IMR-90 (cell line): ENCODE measurements around the gene TAL2.

Source experiments
- CEBPB ChIP-seq: IDR thresholded peaks from 2 replicates; pipeline ENCODE4 v1.6.1; 2012; ENCODE audit warnings: low read depth, low read length, improper control_type of control experiment
- FOS ChIP-seq: fragments of 150-350 bp; IDR thresholded peaks from 2 replicates; pipeline ENCODE4 v1.6.1; 2016; ENCODE audit warnings: low read depth, low read length
- NFE2L2 ChIP-seq: fragments of 150-350 bp; IDR thresholded peaks from 2 replicates; pipeline ENCODE4 v1.6.1; 2016; ENCODE audit warnings: low read depth, mild to moderate bottlenecking, low read length
- POLR2A ChIP-seq: IDR thresholded peaks from 2 replicates; pipeline ENCODE4 v1.6.1; 2012; ENCODE audit warnings: mild to moderate bottlenecking, low read depth, low read length
- RAD21 ChIP-seq: IDR thresholded peaks from 2 replicates; pipeline ENCODE4 v1.6.1; 2012; ENCODE audit warnings: low read length, improper control_type of control experiment
- RFX5 ChIP-seq: IDR thresholded peaks from 2 replicates; pipeline ENCODE4 v1.8.0; 2012; ENCODE audit warnings: low read depth, mild to moderate bottlenecking, low read length, moderate library complexity
- TF ChIP-seq, protein P1 (sequence below): conservative IDR thresholded peaks from 2 replicates; pipeline ENCODE4 v1.5.1; 2012; ENCODE audit warnings: mild to moderate bottlenecking, low read depth, low read length, improper control_type of control experiment
- TF ChIP-seq, protein P2 (sequence below): fragments of 150-350 bp; IDR thresholded peaks from 2 replicates; pipeline ENCODE4 v1.6.1; 2016; ENCODE audit warnings: low read depth, mild to moderate bottlenecking, low read length, moderate library complexity, borderline replicate concordance
- TF ChIP-seq, protein P3 (sequence below): fragments of 150-350 bp; IDR thresholded peaks from 2 replicates; pipeline ENCODE4 v1.6.1; 2017; ENCODE audit warnings: mild to moderate bottlenecking, antibody characterized with exemption, low read length, low read depth

DNA sequence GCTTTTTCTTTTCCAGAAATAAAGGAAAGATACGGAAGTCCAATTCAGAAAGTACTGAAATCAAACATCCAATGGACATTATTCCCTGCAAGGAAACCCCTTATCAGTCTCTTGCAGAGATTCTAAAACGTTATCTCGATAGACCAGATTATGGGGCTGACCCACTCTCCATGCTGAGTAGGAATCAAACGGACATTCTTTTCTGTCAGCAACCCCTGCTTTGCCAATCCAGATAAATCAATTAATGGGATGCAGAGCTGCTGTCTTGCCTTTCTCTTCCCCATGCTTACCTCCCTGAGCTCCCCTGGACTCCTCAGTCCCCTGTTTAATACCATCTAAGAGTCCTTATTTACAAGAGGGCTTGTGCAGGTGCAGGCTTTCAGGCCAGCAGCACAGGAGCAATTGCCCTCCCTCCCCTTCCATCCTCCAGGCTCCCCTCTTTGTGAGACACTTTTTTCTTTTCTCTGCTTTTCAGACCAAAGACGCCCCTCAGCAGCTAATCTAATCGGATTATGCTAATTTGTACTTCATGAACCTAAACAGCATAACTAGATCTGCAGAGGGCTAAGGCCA lies 14.2 kb downstream of the TAL2 start:
- TF ChIP-seq, protein P1, sequence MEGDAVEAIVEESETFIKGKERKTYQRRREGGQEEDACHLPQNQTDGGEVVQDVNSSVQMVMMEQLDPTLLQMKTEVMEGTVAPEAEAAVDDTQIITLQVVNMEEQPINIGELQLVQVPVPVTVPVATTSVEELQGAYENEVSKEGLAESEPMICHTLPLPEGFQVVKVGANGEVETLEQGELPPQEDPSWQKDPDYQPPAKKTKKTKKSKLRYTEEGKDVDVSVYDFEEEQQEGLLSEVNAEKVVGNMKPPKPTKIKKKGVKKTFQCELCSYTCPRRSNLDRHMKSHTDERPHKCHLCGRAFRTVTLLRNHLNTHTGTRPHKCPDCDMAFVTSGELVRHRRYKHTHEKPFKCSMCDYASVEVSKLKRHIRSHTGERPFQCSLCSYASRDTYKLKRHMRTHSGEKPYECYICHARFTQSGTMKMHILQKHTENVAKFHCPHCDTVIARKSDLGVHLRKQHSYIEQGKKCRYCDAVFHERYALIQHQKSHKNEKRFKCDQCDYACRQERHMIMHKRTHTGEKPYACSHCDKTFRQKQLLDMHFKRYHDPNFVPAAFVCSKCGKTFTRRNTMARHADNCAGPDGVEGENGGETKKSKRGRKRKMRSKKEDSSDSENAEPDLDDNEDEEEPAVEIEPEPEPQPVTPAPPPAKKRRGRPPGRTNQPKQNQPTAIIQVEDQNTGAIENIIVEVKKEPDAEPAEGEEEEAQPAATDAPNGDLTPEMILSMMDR, result no peak
- no peak for TF ChIP-seq RFX5
- no peak for TF ChIP-seq POLR2A
- TF ChIP-seq, protein P2, sequence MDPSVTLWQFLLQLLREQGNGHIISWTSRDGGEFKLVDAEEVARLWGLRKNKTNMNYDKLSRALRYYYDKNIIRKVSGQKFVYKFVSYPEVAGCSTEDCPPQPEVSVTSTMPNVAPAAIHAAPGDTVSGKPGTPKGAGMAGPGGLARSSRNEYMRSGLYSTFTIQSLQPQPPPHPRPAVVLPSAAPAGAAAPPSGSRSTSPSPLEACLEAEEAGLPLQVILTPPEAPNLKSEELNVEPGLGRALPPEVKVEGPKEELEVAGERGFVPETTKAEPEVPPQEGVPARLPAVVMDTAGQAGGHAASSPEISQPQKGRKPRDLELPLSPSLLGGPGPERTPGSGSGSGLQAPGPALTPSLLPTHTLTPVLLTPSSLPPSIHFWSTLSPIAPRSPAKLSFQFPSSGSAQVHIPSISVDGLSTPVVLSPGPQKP, result no peak
- TF ChIP-seq NFE2L2, result no peak
- no peak for TF ChIP-seq CEBPB
- TF ChIP-seq, protein P3, sequence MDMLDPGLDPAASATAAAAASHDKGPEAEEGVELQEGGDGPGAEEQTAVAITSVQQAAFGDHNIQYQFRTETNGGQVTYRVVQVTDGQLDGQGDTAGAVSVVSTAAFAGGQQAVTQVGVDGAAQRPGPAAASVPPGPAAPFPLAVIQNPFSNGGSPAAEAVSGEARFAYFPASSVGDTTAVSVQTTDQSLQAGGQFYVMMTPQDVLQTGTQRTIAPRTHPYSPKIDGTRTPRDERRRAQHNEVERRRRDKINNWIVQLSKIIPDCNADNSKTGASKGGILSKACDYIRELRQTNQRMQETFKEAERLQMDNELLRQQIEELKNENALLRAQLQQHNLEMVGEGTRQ, result no peak
- no peak for TF ChIP-seq RAD21
- no peak for TF ChIP-seq FOS
